Suppressor macrophage treated with lipopolysaccharide for 1 hour (primary cell): Measurements from ENCODE around the gene MEPCE.
"Not testable (repeated sequence)": the region's sequence is repeated elsewhere in the genome, so short reads cannot be mapped to it uniquely, and the experiment has no call there.

Source experiments
- DNase-seq, 3 donors: peaks; one replicate each; pipeline ENCODE4 v3.0.0-alpha.2; 2020 to 2022

Gene MEPCE, protein sequence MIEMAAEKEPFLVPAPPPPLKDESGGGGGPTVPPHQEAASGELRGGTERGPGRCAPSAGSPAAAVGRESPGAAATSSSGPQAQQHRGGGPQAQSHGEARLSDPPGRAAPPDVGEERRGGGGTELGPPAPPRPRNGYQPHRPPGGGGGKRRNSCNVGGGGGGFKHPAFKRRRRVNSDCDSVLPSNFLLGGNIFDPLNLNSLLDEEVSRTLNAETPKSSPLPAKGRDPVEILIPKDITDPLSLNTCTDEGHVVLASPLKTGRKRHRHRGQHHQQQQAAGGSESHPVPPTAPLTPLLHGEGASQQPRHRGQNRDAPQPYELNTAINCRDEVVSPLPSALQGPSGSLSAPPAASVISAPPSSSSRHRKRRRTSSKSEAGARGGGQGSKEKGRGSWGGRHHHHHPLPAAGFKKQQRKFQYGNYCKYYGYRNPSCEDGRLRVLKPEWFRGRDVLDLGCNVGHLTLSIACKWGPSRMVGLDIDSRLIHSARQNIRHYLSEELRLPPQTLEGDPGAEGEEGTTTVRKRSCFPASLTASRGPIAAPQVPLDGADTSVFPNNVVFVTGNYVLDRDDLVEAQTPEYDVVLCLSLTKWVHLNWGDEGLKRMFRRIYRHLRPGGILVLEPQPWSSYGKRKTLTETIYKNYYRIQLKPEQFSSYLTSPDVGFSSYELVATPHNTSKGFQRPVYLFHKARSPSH

DNA sequence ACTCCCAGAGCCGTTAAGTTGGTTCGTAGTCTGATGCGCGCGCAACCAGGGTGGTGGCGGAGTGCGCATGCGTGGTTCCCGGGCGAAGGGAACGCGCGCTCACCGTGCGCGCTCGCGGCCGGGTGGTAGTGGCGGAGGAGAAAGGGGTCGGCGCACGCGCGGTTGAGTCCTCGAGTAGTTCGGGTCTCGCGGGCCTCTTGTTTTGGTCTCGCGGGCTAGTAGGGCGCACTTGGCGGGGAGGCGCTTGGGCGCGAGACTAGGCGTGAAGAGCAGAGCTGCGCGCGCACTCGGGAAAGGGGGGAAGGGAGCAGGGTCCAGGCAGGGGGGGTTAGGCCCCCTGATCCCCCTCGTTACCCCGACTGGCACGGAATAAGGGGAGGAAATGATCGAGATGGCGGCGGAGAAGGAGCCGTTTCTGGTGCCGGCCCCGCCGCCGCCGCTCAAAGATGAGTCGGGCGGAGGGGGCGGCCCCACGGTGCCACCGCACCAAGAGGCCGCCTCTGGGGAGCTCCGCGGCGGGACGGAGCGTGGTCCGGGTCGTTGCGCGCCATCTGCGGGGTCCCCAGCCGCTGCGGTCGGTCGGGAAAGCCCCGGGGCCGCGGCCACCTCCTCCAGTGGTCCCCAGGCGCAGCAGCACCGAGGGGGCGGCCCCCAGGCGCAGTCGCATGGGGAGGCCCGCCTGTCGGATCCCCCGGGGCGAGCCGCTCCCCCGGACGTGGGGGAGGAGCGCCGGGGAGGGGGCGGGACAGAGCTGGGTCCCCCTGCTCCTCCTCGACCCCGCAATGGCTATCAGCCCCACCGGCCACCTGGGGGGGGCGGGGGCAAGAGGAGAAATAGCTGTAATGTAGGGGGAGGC, at the start of gene MEPCE:
TSS of gene MEPCE (plus strand) at position 195 of the 856 bp plus-strand sequence. CDS start at position 383, 188 bp downstream.
- DNase-seq, result peak; percentile 96 to 98 (median 97)

DNA sequence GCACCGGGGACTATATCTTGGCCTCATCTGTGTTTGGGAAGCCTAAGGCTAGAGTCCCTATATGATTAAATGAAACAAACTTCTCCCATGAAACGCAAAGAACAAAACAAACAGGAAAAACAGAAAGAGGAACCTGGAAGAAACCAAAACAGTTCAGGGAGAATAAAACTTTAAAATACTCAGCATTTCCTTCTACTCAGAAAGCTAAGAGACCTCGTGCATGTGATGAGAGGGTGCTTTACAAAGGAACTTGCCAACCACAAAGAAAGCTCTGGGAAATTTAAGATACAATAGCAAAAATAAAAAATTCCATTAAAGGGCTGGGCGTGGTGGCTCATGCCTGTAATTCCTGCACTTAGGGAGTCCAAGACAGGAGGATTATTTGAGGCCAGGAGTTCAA, 49.4 kb upstream of the MEPCE start:
- peak; percentile 80 to 95 (median 90) for DNase-seq

DNA sequence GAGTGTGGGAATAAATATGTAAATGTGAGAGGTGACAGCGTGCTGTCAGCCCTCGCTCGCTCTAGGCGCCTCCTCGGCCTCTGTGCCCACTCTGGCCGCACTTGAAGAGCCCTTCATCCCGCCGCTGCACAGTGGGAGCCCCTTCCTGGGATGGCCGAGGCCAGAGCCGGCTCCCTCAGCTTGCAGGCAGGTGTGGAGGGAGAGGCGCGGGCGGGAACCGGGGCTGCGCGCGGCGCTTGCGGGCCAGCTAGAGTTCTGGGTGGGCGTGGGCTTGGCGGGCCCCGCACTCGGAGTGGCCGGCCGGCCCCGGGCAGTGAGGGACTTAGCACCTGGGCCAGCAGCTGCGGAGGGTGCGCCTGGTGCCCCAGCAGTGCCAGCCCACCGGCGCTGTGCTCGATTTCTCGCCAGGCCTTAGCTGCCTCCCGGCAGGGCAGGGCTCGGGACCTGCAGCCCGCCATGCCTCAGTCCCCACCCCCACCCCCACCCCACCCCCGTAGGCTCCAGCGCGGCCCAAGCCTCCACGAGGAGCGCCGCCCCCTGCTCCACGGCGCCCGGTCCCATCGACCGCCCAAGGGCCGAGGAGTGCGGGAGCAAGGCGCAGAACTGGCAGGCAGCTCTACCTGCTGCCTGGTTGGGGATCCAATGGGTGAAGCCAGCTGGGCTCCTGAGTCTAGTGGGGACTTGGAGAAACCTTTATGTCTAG, 47.9 kb upstream of the MEPCE start:
- DNase-seq, result not testable (repeated sequence)

DNA sequence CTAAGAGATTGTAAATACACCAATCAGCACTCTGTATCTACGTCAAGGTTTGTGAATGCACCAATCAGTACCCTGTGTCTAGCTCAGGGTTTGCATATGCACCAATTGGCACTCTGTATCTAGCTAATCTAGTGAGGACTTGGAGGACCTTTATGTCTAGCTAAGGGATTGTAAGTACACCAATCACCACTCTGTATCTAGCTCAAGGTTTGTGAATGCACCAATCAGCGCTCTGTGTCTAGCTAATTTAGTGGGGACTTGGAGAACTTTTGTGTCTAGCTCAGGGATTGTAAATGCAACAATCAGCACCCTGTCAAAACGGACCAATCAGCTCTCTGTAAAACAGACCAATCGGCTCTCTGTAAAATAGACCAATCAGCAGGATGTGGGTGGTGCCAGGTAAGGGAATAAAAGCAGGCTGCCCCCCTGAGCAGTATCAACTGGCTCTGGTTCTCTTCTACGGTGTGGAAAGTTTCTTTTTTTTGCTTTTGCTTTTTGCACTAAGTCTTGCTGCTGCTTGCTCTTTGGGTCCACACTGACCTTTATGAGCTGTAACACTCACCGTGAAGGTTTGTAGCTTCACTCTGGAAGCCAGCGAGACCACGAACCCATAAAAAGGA, 47.3 kb upstream of the MEPCE start:
- DNase-seq, result peak in 2 of 3 donors; percentile 29

DNA sequence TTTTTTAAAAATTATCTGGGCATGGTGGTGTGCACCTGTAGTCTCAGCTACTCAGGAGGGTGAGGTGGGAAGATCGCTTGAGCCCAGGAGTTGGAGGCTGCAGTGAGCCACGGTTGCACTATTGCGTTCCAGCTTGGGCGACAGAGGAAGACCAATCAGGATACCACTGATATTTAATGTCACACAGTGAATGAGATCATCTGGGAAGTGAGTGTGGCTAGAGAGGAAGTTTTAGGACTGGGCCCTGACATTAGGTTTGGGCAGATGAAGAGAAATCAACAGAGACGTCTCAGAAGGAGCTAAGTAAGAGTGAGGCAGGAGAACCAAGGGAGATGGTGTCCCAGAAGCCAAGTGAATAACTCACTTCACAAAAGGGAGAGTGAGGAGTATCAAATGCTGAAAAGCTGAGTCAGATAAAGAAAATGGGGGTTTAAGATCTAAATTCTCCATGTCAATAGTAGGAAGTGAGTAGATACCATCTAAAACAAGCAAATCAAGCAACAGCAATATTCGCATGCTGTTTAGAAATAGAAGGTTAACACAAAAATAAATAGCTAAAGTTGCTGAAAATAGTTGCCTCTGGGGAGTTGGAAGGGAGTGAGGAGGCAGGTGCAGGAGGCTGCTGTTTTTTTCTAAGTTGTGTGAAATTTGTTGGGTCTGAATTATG, 44.9 kb upstream of the MEPCE start:
- DNase-seq, result peak; percentile 68 to 82 (median 77)

DNA sequence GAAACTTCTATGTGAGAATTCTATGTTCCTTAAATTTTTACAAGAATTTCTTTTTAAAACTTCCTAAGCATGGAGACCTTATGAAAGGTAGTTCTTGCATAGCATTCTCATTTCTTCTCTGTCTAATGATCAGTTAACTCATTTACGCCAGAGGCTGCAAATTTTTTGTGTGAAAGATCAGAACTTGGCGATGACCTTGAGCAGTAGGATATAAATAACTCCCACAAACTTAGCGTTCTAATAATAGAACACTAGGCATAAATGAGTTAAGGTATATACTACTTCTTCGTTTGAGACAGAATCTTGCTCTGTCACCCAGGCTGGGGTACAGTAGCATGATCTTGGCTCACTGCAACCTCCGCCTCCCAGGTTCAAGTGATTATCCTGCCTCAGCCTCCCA, 42.7 kb upstream of the MEPCE start:
- no peak for DNase-seq

DNA sequence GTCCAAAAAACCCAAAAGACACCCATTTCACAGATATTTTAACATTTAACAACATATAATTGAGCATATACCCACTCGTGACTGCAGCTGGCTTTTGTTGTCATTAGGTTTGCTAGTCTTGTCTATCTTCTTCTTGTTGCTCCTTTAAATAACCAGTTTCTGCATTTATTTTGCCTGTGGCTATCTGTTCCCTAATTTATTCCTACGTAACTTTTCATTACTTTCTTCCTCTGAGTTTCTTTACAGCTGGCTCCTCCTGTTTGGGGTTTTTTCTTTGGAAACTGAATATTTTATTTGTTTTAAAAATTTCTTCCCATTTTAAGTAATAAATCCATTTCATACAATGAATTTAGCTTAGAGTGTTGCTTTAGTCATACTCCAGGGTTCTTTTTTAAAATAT, 41.9 kb upstream of the MEPCE start:
- peak in 2 of 3 donors; percentile 60 to 74 for DNase-seq

DNA sequence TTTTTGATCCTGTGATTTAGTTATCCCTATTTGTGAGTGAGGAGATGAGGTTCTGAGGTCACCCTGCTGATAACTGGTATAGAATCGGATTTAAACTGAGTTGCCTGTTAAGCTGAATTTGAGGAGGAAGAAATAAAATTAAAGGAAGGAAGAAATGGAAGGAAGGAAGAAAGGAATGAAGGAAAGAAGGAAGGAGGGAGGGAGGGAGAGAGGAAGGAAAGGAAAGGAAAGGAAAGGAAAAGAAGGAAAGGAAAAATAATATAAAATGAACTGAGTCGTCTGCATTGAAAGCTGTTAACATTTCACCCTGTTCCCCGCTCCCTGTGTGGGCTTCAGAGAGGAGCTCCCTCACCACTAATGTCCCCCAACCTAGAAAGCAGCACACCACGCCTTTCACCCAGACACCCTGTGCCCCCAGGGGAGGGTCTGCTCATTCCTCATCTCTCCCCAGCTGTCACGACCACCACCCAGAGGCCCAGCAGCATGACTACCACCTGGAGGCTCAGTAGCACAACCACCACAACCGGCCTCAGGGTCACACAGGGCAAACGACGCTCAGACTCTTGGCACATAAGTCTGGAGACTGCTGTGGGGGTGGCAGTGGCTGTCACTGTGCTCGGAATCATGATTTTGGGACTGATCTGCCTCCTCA, 40.1 kb upstream of the MEPCE start:
- DNase-seq, result no peak

DNA sequence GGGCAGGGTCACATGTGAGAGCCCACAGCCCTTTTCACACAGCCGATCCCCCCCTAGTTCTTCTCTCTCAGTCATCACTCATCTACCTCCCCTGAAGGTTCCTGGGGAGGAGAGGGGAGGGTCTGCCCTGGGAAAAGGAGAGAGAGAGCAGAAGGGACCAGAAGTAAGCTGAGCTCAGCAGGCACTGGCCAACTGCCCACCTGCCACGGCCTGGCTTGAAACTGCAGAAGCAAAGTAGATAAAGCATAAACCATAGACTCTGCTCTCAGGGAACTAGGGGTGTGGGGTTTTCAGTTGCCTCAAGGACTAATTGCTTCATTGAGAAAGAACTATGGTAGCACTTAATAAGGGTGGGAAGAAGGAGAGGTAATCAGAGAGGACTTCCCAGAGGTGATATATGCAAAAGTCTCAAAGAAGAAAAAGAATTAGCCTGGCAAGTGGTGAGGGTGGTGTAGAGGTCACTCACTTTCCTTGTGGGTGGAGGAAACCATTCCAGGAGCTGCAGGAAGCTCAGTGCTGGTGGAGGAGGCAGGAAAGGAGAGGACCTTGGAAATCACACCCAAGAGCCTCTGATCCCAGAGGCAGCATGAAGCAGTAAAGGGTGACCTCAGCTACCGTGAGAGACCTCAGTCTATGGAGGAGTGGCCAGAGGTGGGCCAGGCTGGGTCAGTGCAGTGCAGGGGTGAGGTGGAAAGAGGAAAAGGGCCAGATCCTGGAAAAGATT, 39.2 kb upstream of the MEPCE start:
- no peak for DNase-seq

DNA sequence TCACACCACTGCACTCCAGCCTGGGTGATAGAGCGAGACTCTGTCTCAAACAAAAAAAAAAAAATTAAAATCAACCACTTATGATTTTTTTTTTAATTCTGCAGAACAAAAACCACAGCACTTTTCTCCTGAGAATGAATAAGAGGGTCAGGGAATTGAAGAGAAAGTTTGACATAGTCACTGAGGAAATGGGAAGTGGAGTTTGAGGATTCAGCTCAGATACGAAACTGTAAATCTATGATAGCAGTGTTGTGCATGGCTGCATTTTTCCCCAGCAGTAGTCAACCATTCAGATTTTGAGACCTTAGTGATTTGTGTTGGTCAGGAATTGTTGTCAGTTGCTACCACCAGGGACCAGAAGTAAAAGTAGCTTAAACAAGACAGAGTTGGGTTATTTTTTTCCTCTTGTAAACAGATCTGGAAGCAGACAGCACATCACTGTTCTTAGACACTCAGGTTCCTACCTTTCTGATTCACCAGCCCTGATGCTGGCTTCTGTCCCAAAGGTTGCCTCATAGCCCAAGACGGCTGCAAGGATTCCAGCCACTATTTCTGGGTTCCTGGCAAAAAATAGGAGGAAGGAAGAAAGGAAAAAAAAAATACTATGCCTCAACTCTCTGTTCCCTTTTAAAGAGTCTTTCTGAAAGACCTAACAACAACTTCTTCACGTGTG, 36.3 kb upstream of the MEPCE start:
- peak in 2 of 3 donors; percentile 63 to 72 for DNase-seq

DNA sequence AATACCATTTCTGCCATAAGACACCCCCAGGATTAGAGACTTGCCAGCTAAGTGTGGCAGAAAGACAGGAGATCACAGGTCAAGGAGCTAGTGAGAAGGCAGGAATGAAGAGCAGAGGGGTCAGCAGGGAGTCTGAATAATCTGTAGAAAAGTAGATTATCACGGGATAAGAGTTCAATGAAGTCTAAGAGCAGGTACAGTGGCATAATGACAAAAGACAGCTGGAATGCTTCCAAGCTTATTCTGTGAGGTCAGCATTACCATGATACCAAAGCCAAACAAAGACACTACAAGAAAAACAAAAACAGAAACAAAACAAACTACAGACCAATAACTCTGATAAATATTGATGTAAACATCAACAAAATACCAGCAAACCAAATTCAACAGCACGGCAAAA, 35.6 kb upstream of the MEPCE start:
- no peak for DNase-seq

DNA sequence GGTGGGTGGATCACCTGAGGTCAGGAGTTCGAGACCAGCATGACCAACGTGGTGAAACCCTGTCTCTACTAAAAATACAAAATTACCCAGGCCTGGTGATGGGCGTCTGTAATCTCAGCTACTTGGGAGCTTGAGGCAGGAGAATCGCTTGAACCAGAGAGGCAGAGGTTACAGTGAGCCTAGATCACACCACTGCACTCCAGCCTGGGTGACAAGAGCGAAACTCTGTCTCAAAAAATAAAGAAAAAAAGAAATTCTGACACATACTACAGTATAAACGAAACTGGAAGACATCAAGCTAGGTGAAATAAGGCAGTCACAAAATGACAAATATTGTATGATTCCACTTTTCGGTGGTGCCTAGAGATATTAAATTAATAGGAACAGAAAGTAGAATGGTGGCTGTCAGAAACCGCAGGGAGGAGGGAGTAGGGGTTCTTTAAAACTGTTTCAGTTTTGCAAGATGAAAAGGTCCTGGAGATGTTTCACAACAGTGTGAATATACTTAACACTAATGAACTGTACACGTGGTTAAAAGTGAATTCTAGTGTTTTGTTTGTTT, 33.1 kb upstream of the MEPCE start:
- peak; percentile 83 to 96 (median 91) for DNase-seq

DNA sequence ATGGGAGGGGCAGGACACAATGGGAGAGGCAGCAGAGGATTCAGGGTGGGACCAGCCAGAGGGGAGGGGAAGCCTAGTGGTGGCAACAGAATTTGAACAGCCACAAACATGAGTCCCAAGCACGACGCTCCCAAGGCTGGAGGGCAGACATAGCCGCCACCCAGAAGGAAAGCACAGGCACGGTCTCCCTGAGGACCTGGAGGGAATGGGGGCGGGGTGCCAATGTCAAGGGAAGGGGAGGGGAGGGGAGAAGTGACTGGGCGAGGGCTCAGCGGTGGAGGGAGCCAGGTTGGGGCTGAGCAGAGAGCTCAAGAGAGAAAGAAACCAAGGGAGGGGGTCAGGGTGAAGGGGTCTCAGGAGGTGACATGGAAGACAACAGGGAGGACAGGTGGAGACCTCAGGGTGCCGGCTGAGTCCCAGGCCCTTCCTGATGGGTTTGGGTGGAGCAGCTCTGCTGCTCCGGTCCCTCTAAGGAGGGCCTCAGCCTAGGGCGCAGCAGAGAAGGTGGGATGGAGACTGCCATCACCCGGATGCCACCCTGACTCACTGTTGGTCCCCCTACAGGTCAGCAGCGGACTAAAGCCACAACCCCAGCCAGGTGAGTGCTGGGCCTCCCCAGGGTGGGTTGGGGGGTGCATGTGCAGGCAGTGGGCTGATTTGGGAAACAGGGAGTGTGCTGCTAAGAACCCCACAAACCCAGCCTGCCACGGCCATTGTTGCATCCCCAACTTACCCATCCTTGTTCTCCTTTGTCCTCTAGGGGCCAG, 32.1 kb upstream of the MEPCE start:
- no peak for DNase-seq

DNA sequence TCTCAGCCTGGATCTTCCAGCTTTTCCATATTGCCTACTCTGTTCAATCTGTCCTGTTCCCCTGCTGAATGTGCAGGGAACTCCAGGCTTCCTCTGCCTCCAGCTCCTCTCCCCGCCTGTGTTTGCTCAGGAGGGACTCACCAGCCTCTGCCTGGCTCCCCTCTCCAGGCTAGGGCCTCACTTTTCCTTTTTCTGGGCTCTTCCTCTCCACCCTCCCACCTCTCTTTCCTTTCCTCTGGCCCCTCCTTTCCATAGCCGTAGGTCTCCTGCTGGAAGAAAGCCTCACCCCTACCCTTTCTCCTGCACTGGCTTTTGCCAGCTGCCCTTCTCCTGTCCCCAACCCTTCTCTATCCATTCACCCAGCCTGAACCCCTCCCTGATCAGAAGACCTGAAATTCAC, 31.4 kb upstream of the MEPCE start:
- no peak for DNase-seq

DNA sequence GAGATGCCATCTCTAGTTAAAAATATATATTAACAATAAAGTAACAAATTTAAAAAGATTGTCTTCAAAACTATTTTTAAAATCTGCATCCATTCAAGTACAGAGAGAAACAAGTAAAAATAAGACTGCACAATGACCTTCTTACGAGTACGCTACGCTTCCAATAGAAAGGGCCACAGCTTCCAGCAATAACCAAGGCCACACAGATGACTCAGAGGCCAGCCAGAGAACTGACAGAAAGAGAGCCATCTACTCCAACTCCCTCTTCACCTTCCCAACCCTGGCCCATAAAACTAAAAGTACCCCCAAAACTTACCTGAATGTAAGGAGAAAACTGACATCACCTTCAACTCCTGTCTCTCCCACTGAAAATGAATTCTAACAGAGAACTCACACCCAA, 29.6 kb upstream of the MEPCE start:
- no peak for DNase-seq

DNA sequence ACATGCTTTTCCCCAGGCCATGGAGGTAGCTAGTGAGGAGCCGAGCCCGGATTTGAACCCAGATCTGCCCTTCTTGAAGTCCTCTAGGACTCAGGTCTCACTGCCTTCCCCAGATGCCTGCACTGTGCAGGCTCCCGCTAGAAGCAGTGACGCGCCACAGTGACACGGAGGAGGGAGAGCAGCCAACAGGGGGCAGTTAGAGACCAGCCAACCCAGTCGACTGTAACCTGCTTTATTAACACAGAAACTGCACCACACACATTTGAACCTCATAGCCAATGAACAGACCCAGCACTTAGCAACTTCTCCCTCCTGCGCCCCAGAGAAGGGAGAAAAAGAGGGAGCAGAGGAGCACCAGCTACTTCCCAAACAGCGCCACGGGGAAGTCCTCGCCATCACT, 29.0 kb upstream of the MEPCE start:
- DNase-seq, result no peak

DNA sequence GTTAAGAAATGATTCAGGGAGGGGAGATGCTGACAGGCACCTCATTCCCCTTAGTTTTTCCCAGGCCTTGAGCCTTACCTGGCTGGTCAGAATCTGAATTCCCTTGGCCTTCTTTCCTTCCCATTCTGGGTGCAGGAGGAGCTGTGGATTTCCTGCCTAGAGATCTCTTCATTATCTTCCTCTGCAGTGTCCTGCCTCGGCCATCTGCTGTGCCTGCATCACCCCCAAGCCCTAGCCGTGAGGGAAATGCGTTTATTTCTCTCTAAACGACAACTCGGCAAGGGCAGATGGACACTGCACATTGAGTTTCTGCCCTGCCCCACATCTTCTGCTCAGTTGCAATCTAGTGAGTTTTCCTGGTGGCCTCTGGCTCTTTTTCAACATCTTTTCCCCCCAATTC, 27.8 kb upstream of the MEPCE start:
- DNase-seq, result no peak

DNA sequence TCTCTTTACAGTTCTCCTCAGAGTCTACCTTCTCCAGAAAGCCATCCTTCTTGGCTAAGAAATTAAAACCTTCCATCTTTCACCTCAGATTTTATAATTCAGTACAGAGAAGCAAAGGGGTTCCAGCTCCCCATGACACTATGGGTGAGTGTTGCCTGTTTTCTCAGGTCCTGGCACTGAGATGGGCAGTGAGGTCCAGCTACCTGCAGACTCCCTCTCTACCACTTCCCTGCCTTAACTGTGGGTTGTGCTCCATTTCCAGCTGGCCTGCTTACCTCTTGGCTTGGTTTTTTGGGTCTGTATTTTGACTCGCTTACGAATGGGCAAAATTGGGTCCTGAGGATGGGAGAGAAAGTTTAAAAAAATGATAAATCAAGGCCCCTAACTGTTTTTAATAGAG, 27.4 kb upstream of the MEPCE start:
- DNase-seq, result no peak

DNA sequence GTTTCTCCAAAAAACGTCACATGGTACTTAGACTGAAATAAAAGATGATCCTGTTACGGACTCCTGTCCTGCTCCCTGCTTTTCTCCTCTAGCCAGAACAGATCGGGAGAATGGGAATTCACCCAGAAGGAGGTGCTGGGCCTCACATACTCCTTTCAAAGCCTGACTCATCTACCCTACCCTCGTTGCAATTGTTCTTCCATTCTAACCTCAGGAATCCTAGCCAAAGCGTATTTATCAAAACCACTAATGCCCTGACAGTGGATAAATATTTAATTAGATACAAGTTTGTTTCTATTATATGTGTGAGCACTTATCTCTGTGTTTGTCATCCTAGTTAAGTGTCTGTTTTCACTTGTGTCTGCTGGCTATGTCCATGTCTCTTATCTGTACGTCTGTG, 22.9 kb upstream of the MEPCE start:
- DNase-seq, result no peak
